Mucosa of descending colon (tissue), 3 donors: ENCODE data around the gene PID1. TPM values are rescaled to one million over a fixed set of nuclear protein-coding genes. Genes with fewer than 3 reads are reported as not detected.

Experiments
- ATAC-seq: fragments of 200-7000 bp; cut with Tn5 transposase; one replicate; pipeline ENCODE4 v1.9.1; 2020; ENCODE audit warnings: mild to moderate bottlenecking, moderate library complexity
- DNase-seq, 3 donors: peaks; one replicate each; pipeline ENCODE4 v3.0.0-alpha.2; 2020
- H3K36me3 ChIP-seq: fragments of 200-600 bp; one replicate; pipeline ENCODE4 v1.8.0; 2021; ENCODE audit warnings: low read depth, mild to moderate bottlenecking
- H3K4me1 ChIP-seq: fragments of 200-600 bp; one replicate; pipeline ENCODE4 v1.8.0; 2021; ENCODE audit warnings: low read depth, mild to moderate bottlenecking
- H3K4me3 ChIP-seq: fragments of 200-600 bp; one replicate; pipeline ENCODE4 v1.8.0; 2021; ENCODE audit warnings: mild to moderate bottlenecking
- H3K9me3 ChIP-seq: fragments of 200-600 bp; one replicate; pipeline ENCODE4 v1.8.0; 2021; ENCODE audit warnings: mild to moderate bottlenecking
- CTCF ChIP-seq: fragments of 200-600 bp; IDR thresholded peaks from one replicate; pipeline ENCODE4 v1.8.0; 2022; ENCODE audit warnings: antibody characterized with exemption, mild to moderate bottlenecking
- intact Hi-C, 2 donors: fragments of 100-400 bp; cut with DNase I in 1 of 2; cut with micrococcal nuclease in 1 of 2; formaldehyde crosslinking; loops; one replicate each; pipeline versions ENCODE4 v1.11.0 to v1.11.1; 2022; cut with DNase I, micrococcal nuclease
- total RNA-seq, 3 donors: library from RNA; stranded (reverse); fragmentation: NEBNext Ultra II Directional in 2 of 3; extraction: Animal tissue kit (Norgen Biotek cat#: 25700) in 2 of 3; gene quantifications; one replicate each; pipeline versions ENCODE4 v1.2.1 to v1.2.4, GENCODE V29; 2021 to 2023
- donor health status: DM: no; HTN: no; CAD: no; lungs with moderate emphysema.
- donor health status: DM: no; HTN: no; CAD: no.
- donor health status: DM: no; HTN: yes; CAD: no.

Gene PID1
- total RNA-seq, 3 donors from 2014 or later = 49.3 to 60.8 (median 52.5) TPM

- H3K4me3 ChIP-seq = no peak overlapping the region
- no peaks in the 10 kb centered on the region for H3K4me1 ChIP-seq
- H3K9me3 ChIP-seq = no peaks in the 10 kb centered on the region
- H3K36me3 ChIP-seq = no peaks in the 10 kb centered on the region
- intact Hi-C loops = loop anchor here in 1 of 2 donors (5.0 kb wide), 1 partner anchor 460 kb away; no protein-coding TSS in a partner anchor
- DNase-seq (no peak), ATAC-seq (no peak)
- TF ChIP-seq CTCF = no peak
Measured at GRCh38 chr2:229127471-229127870, 143.6 kb downstream of the PID1 start.

GRCh38 chr2:229126066-229126465 is 145.0 kb downstream of the PID1 start:
- Histone ChIP-seq H3K36me3 (no peaks in the 10 kb centered on the region), H3K4me1 (no peaks in the 10 kb centered on the region), H3K9me3 (no peaks in the 10 kb centered on the region), H3K4me3 (no peak overlapping the region)
- ATAC-seq (no peak), DNase-seq (no peak)
- no peak for TF ChIP-seq CTCF
- intact Hi-C loops = loop anchor here in 1 of 2 donors (5.0 kb wide), 1 partner anchor 461 kb away; no protein-coding TSS in a partner anchor

DNA sequence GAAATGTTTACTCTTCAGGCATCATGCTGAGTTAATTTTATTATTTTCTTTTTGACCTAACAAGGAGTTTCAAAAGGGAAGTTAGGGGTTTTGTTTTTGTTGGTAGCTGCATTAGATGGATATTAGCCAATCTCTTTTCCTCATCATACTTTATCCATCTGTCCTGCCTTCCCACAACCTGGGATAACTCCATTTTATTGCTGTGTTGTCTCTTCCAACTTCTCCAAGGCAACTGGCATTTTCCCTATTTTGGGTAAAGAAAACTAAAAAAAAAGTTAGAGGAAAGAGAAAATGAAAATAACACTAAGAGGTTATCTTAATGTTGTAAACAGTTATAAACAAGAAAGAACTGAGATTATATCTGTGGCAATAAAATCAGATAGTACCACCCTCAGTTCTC is 147.0 kb downstream of the PID1 start:
- no peak for TF ChIP-seq CTCF
- Histone ChIP-seq H3K36me3 (no peaks in the 10 kb centered on the region), H3K9me3 (no peaks in the 10 kb centered on the region), H3K4me1 (no peaks in the 10 kb centered on the region), H3K4me3 (no peak overlapping the region)
- no peak for DNase-seq
- intact Hi-C loops = no loop called here
- ATAC-seq = no peak

DNA sequence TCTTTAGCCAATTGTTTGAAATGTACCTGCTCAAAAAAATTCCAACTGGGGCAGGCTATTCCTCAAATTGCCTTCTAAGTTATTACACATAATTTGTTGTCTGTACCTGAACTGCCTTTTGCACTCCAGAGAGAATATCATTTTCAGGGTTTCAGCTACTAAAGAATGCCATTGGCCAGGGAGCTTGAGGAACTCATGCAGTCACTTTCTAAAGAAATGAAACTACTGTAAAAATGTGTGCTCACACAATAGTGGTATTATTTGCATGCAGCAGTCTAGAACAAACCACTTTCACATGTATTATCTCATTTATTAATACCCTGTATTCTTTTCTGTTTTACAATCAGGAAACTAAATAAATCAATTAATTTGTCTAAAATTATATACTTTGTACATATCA is 152.2 kb downstream of the PID1 start:
- Histone ChIP-seq H3K4me3 (no peak overlapping the region), H3K4me1 (no peaks in the 10 kb centered on the region), H3K36me3 (no peaks in the 10 kb centered on the region), H3K9me3 (no peaks in the 10 kb centered on the region)
- intact Hi-C loops = no loop called here
- no peak for ATAC-seq
- no peak for TF ChIP-seq CTCF
- DNase-seq = no peak

- intact Hi-C loops = no loop called here
- Histone ChIP-seq H3K9me3 (no peaks in the 10 kb centered on the region), H3K4me3 (no peak overlapping the region), H3K4me1 (no peaks in the 10 kb centered on the region), H3K36me3 (no peaks in the 10 kb centered on the region)
- TF ChIP-seq CTCF = no peak
- no peak for ATAC-seq
- no peak for DNase-seq
Measured at GRCh38 chr2:229118336-229118735, 152.8 kb downstream of the PID1 start.

- TF ChIP-seq CTCF = no peak
- no peak overlapping the region for H3K4me3 ChIP-seq
- H3K36me3 ChIP-seq = no peaks in the 10 kb centered on the region
- H3K4me1 ChIP-seq = no peaks in the 10 kb centered on the region
- ATAC-seq (no peak), DNase-seq (no peak)
- no peaks in the 10 kb centered on the region for H3K9me3 ChIP-seq
- intact Hi-C loops = no loop called here
Measured at GRCh38 chr2:229111744-229112143, 159.3 kb downstream of the PID1 start.
